GM12878 (cell line): ENCODE data around the gene DDX5. TPM values are rescaled to one million over a fixed set of nuclear protein-coding genes. Genes with fewer than 3 reads are reported as not detected.

Experiments used
- ATAC-seq: fragments of 200-7000 bp; cut with Tn5 transposase; 3 replicates; pipeline ENCODE4 v1.9.1; 2020; ENCODE audit warnings: mild to moderate bottlenecking, moderate library complexity
- BruUV-seq: library from RNA; stranded (reverse); fragments of 400-500 nt; replicated peaks from 2 replicates; lab custom pipeline; 2021; lab: Mats Ljungman, UMichigan
- CTCF ChIA-PET: fragments of 300-600 bp; sonication (Branson Sonifier 250); formaldehyde crosslinking; extraction: SDS; loops from one replicate; lab custom pipeline; 2021; ENCODE audit warnings: inconsistent platforms; lab: Yijun Ruan, JAX
- POLR2A ChIA-PET: fragments of 350-600 bp; formaldehyde crosslinking; extraction: SDS; loops from one replicate; lab custom pipeline; 2021; ENCODE audit warnings: inconsistent platforms; lab: Charles Lee
- RAD21 ChIA-PET: fragments of 300-600 bp; sonication (Branson Sonifier 250); formaldehyde crosslinking; loops from one replicate; lab custom pipeline; 2023; ENCODE audit warnings: antibody characterized with exemption; ENCODE audit not compliant: unreplicated experiment; lab: Charles Lee
- SMC1A ChIA-PET: fragments of 300-600 bp; sonication (Branson Sonifier 250); formaldehyde crosslinking; loops from one replicate; lab custom pipeline; 2023; ENCODE audit not compliant: unreplicated experiment, uncharacterized antibody; lab: Charles Lee
- DNase-seq: peaks from one replicate; pipeline ENCODE4 v3.0.0-alpha.2; 2011; ENCODE audit warnings: low read depth, low spot score
- FAIRE-seq: peaks from 3 replicates; lab custom pipeline; 2011; peaks lifted over from hg19 to GRCh38; lab: Jason Lieb, UNC
- H2AFZ ChIP-seq: 2 replicates; pipeline ENCODE4 v1.6.0; 2011; ENCODE audit warnings: low read depth, low read length, control low read depth; ENCODE audit not compliant: control insufficient read depth
- H3K27ac ChIP-seq: 2 replicates; pipeline ENCODE4 v1.5.1; 2011; ENCODE audit warnings: control low read depth; ENCODE audit not compliant: control insufficient read depth, insufficient read depth
- H3K27me3 ChIP-seq, 2 experiments: replicated peaks in 1 of 2; 2 replicates each; pipeline versions ENCODE4 v1.6.0 to v1.6.1; 2011; ENCODE audit warnings: low read length in 1 of 2; ENCODE audit not compliant: control insufficient read depth in 2 of 2, insufficient read depth in 2 of 2
- H3K36me3 ChIP-seq, 2 experiments: 2 replicates each; pipeline ENCODE4 v1.5.1; 2011; ENCODE audit warnings: low read length in 1 of 2; ENCODE audit not compliant: control insufficient read depth in 2 of 2, insufficient read depth in 2 of 2
- H3K4me1 ChIP-seq: 2 replicates; pipeline ENCODE4 v1.6.1; 2011; ENCODE audit warnings: mild to moderate bottlenecking, low read length, moderate library complexity, mixed read lengths; ENCODE audit not compliant: control insufficient read depth, insufficient read depth
- H3K4me2 ChIP-seq: 2 replicates; pipeline ENCODE4 v1.6.0; 2011; ENCODE audit warnings: control low read depth; ENCODE audit not compliant: control insufficient read depth, insufficient read depth
- H3K4me3 ChIP-seq: fragments of 200-600 bp; sonication (generic); 2 replicates; pipeline ENCODE4 v1.5.1; 2016
- H3K79me2 ChIP-seq: 2 replicates; pipeline ENCODE4 v1.6.0; 2011; ENCODE audit warnings: low read length; ENCODE audit not compliant: control insufficient read depth, insufficient read depth
- H3K9ac ChIP-seq: 2 replicates; pipeline ENCODE4 v1.8.0; 2011; ENCODE audit warnings: low read length, control low read depth, mixed read lengths; ENCODE audit not compliant: control insufficient read depth, insufficient read depth
- H3K9me3 ChIP-seq: replicated peaks from 3 replicates; pipeline ENCODE4 v1.5.1; 2011; ENCODE audit warnings: mild to moderate bottlenecking, low read length; ENCODE audit not compliant: control insufficient read depth, insufficient read depth
- H4K20me1 ChIP-seq: 2 replicates; pipeline ENCODE4 v1.6.0; 2011; ENCODE audit not compliant: control insufficient read depth, insufficient read depth
- BMI1 ChIP-seq: fragments of 450-650 bp; IDR thresholded peaks from 2 replicates; pipeline ENCODE4 v1.6.1; 2016; ENCODE audit warnings: mild to moderate bottlenecking, moderate library complexity, borderline replicate concordance
- E2F8 ChIP-seq: fragments of 450-650 bp; IDR thresholded peaks from 2 replicates; pipeline ENCODE4 v1.6.1; 2018; ENCODE audit warnings: mild to moderate bottlenecking, low read depth, moderate library complexity; ENCODE audit not compliant: partially characterized antibody
- E4F1 ChIP-seq: fragments of 450-650 bp; IDR thresholded peaks from 2 replicates; pipeline ENCODE4 v1.6.1; 2018; ENCODE audit warnings: borderline replicate concordance, mild to moderate bottlenecking; ENCODE audit not compliant: partially characterized antibody
- ELK1 ChIP-seq: IDR thresholded peaks from 2 replicates; pipeline ENCODE4 v1.6.1; 2012; ENCODE audit warnings: low read depth, low read length, improper control_type of control experiment
- FOXK2 ChIP-seq: fragments of 450-650 bp; IDR thresholded peaks from 2 replicates; pipeline ENCODE4 v1.6.1; 2017; ENCODE audit warnings: mild to moderate bottlenecking, moderate library complexity
- MAX ChIP-seq: IDR thresholded peaks from 2 replicates; pipeline ENCODE4 v1.6.1; 2012; ENCODE audit warnings: low read depth, low read length, improper control_type of control experiment
- RAD51 ChIP-seq: fragments of 450-650 bp; IDR thresholded peaks from 2 replicates; pipeline ENCODE4 v1.6.1; 2016; ENCODE audit warnings: moderate library complexity, mild to moderate bottlenecking, inconsistent platforms
- RBBP5 ChIP-seq: fragments of 200-600 bp; sonication (generic); conservative IDR thresholded peaks from 2 replicates; pipeline ENCODE4 v1.6.1; 2016
- TBL1XR1 ChIP-seq: IDR thresholded peaks from 2 replicates; pipeline ENCODE4 v1.6.1; 2012; ENCODE audit warnings: low read depth, low read length, improper control_type of control experiment
- ZBTB4 ChIP-seq: fragments of 450-650 bp; formaldehyde crosslinking; IDR thresholded peaks from 2 replicates; pipeline ENCODE4 v1.4.0; 2022; ENCODE audit warnings: mild to moderate bottlenecking, moderate library complexity
- ZNF207 ChIP-seq: fragments of 450-650 bp; IDR thresholded peaks from 2 replicates; pipeline ENCODE4 v1.6.1; 2014; ENCODE audit warnings: antibody characterized with exemption, mild to moderate bottlenecking, borderline replicate concordance
- WGBS: methylation state at CpG from one replicate; pipeline ENCODE4 v1.1.6; 2016; ENCODE audit warnings: low lambda C conversion rate; ENCODE audit not compliant: insufficient replicate concordance, insufficient coverage; ENCODE audit errors: missing lambda C conversion rate; 5-methylcytosine and 5-hydroxymethylcytosine counted together
- in situ Hi-C: fragments of 300-500 bp; cut with MboI; formaldehyde crosslinking; loops from 9 replicates; pipeline ENCODE4 v1.14.3; 2018; ENCODE audit warnings: mixed read lengths
- intact Hi-C: fragments of 100-400 bp; cut with micrococcal nuclease; formaldehyde crosslinking; loops from one replicate; pipeline ENCODE4 v1.14.2; 2022; ENCODE audit not compliant: unreplicated experiment
- polyA plus RNA-seq, 11 experiments: library from polyadenylated mRNA; depleted of rRNA in 4 of 11; unstranded in 6 of 11; stranded (reverse) in 5 of 11; fragments of >200 nt; fragmentation: Nextera tagmentation in 4 of 11; fragmentation: Illumina TruSeq in 1 of 11; extraction: Ambion mirVana in 4 of 11; extraction: Trizol in 1 of 11; gene quantifications; 1 replicate in 1 of 11; 2 replicates in 10 of 11; pipeline versions ENCODE4 v1.2.1 to v1.2.3, GENCODE V29; 2011 to 2016; ENCODE audit warnings: inconsistent platforms in 2 of 11, missing spikeins in 2 of 11, low read depth in 1 of 11
- total RNA-seq, 4 experiments: library from RNA; depleted of rRNA in 3 of 4; stranded (reverse); fragments of >200 nt in 3 of 4; fragmentation: Illumina TruSeq in 1 of 4; extraction: Trizol in 1 of 4; gene quantifications; 2 replicates each; pipeline versions ENCODE4 v1.2.1 to v1.2.3, GENCODE V29; 2013 to 2021

DDX5 gene
- total and polyA plus RNA-seq, 10 of the 15 experiments (the other 5 are each of a cell fraction or from before 2014, with no cell fraction given): 257 to 1,423 (median 719) TPM

- POLR2A ChIA-PET: interaction anchor here (0.5 to 2.4 kb wide), 8 partner anchors 9 to 574 kb away, joined by 3 to 64 read pairs (median 6); partner anchors contain the start of genes CEP95 and DDX5
- in situ Hi-C loops (no loop called here), intact Hi-C loops (loop anchor here (1.0 kb wide), 1 partner anchor 8 kb away; no protein-coding TSS in a partner anchor)
- TF ChIP-seq RBBP5 (no peak), E2F8 (peak; percentile 72), ELK1 (peak; percentile 51; the same call in 1 of the 2 replicates), E4F1 (peak; percentile 19), MAX (no peak; the same call in 1 of the 2 replicates), FOXK2 (no peak; the same call in 1 of the 2 replicates), ZNF207 (0 out of 2 replicates have a peak, but pooled peaks have one; percentile 54), RAD51 (no peak), BMI1 (peak; percentile 63), ZBTB4 (CRISPR knock-in tag) (no peak), TBL1XR1 (no peak)
Measured at GRCh38 chr17:64496786-64497564, 9.1 kb downstream of the DDX5 start, which contains the start of gene POLG2. POLG2 (minus strand) TSS chr17:64497054; CDS start chr17:64496968, 86 bp downstream.

More at GRCh38 chr17:64496786-64497564, 9.1 kb downstream of the DDX5 start, which contains the start of gene POLG2:
- Histone ChIP-seq H3K27me3 (no peaks in the 10 kb centered on the region), H3K9me3 (no peaks in the 10 kb centered on the region), H3K4me2 (peak within 1 kb of the TSS; percentile 94), H3K4me3 (peak within 1 kb of the TSS; percentile 88), H4K20me1 (peaks cover 4% of the 10 kb centered on the region; the same call in 1 of the 2 replicates), H3K4me1 (peaks cover 11% of the 10 kb centered on the region; the same call in 1 of the 2 replicates), H3K9ac (peak within 1 kb of the TSS; percentile 67), H3K27ac (peak within 1 kb of the TSS; percentile 85), H2AFZ (peak within 1 kb of the TSS; percentile 67), H3K36me3 (peaks cover 13 to 28% of the 10 kb centered on the region in 2 experiments), H3K79me2 (peaks cover 49% of the 10 kb centered on the region)
- ChIA-PET CTCF (interaction anchor here (0.9 to 17.7 kb wide), 7 partner anchors 8 to 152 kb away, joined by 3 to 350 read pairs (median 5); partner anchors contain the start of genes CEP95 and DDX5), SMC1A (interaction anchor here (0.8 to 6.6 kb wide), 13 partner anchors 9 to 471 kb away, joined by 3 to 70 read pairs (median 4); partner anchors contain the start of genes CEP95 and DDX5), RAD21 (interaction anchor here (0.7 to 9.9 kb wide), 7 partner anchors 8 to 153 kb away, joined by 3 to 174 read pairs (median 8); partner anchors contain the start of genes CEP95 and DDX5)
- peak; percentile 75 for DNase-seq
- TSS peak; percentile 98 for BruUV-seq
- peak; percentile 85 for FAIRE-seq
- WGBS: under 1% methylated on average over 50 of the region's 50 CpGs
- ATAC-seq: peak; percentile 88
